Prostate gland (tissue), 2 donors: ENCODE data around the gene HDLBP. TPM values are rescaled to one million over a fixed set of nuclear protein-coding genes. Genes with fewer than 3 reads are reported as not detected.

Source experiments
- DNase-seq: peaks from one replicate; pipeline ENCODE4 v3.0.0-alpha.2; 2019; ENCODE audit warnings: low spot score
- H3K27ac ChIP-seq, 2 donors: fragments of 200-600 bp; sonication (generic); 2 replicates each; pipeline ENCODE4 v1.5.1; 2017 to 2019
- H3K27me3 ChIP-seq: fragments of 200-600 bp; sonication (generic); replicated peaks from 2 replicates; pipeline ENCODE4 v1.5.1; 2019; ENCODE audit not compliant: insufficient read depth
- H3K36me3 ChIP-seq, 2 donors: fragments of 200-600 bp; sonication (generic); 1 replicate in 1 of 2; 2 replicates in 1 of 2; pipeline versions ENCODE4 v1.5.1 to v1.8.1; 2017 to 2019
- H3K4me1 ChIP-seq: fragments of 200-600 bp; sonication (generic); replicated peaks from 2 replicates; pipeline ENCODE4 v1.5.1; 2019
- H3K4me3 ChIP-seq, 2 donors: fragments of 200-600 bp; sonication (generic); 2 replicates each; pipeline ENCODE4 v1.5.1; 2017 to 2019
- H3K9me3 ChIP-seq: fragments of 200-600 bp; sonication (generic); 2 replicates; pipeline ENCODE4 v1.5.1; 2017
- POLR2A ChIP-seq: fragments of 450-650 bp; IDR thresholded peaks from one replicate; pipeline ENCODE4 v1.6.1; 2016; ENCODE audit warnings: antibody characterized with exemption, mild to moderate bottlenecking
- POLR2AphosphoS5 ChIP-seq: sonication (generic); formaldehyde crosslinking; IDR thresholded peaks from one replicate; pipeline ENCODE4 v1.6.1; 2017; ENCODE audit warnings: antibody characterized with exemption
- WGBS: methylation state at CpG from one replicate; pipeline ENCODE4 v1.1.5; 2018; 5-methylcytosine and 5-hydroxymethylcytosine counted together
- intact Hi-C: fragments of 100-400 bp; cut with DNase I; formaldehyde crosslinking; loops from one replicate; pipeline ENCODE4 v1.14.2; 2022
- total RNA-seq, 2 donors: library from RNA; depleted of rRNA; stranded (reverse); fragments of >200 nt; gene quantifications; one replicate each; pipeline ENCODE4 v1.1.0, GENCODE V29; 2016
- TF ChIP-seq, protein P1 (sequence below), 4 experiments: fragments of 200-600 bp in 2 of 4; fragments of 450-650 bp in 2 of 4; sonication (generic) in 2 of 4; IDR thresholded peaks; 1 replicate in 3 of 4; 2 replicates in 1 of 4; pipeline ENCODE4 v1.5.1; 2016 to 2019; ENCODE audit warnings: antibody characterized with exemption in 4 of 4, mild to moderate bottlenecking in 2 of 4, moderate library complexity in 2 of 4

The HDLBP gene
- total RNA-seq, 2 donors from 2014 or later = 529 to 612 TPM

DNA sequence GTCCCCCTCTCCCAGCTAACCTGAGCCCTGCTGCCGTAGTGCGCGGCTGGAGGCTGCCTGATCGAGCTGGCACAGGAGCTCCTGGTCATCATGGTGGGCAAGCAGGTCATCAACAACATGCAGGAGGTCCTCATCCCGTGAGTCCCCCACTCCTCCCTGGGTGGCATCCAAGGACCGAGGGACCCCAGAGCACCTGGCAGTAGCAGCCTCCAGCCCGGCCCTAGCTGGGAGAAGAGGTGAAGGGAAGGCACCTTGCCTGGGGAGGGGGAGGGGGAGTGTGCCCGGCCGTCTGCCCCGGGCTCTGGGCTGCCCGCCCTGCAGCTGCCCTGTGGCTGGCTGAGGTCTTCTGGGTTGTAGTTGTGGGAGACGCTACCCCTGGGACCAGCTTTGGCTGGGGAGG, 100.7 kb downstream of the HDLBP start:
- intact Hi-C loops = loop anchor here (5.0 to 10.0 kb wide), 2 partner anchors 67 to 110 kb away; partner anchors contain the start of genes MTERF4 and PASK

GRCh38 chr2:241214209-241214608, 101.3 kb downstream of the HDLBP start:
- no peaks in the 10 kb centered on the region for H3K36me3 ChIP-seq
- H3K4me3 ChIP-seq = no peak overlapping the region
- H3K27ac ChIP-seq = no peak overlapping the region
- TF ChIP-seq, protein P1, sequence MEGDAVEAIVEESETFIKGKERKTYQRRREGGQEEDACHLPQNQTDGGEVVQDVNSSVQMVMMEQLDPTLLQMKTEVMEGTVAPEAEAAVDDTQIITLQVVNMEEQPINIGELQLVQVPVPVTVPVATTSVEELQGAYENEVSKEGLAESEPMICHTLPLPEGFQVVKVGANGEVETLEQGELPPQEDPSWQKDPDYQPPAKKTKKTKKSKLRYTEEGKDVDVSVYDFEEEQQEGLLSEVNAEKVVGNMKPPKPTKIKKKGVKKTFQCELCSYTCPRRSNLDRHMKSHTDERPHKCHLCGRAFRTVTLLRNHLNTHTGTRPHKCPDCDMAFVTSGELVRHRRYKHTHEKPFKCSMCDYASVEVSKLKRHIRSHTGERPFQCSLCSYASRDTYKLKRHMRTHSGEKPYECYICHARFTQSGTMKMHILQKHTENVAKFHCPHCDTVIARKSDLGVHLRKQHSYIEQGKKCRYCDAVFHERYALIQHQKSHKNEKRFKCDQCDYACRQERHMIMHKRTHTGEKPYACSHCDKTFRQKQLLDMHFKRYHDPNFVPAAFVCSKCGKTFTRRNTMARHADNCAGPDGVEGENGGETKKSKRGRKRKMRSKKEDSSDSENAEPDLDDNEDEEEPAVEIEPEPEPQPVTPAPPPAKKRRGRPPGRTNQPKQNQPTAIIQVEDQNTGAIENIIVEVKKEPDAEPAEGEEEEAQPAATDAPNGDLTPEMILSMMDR (IDR thresholded peaks at IDR 0.05) = no peak
- no peak for TF ChIP-seq POLR2A
- no peak for TF ChIP-seq POLR2AphosphoS5
- H3K27me3 ChIP-seq = no peaks in the 10 kb centered on the region
- DNase-seq = no peak
- H3K9me3 ChIP-seq = no peaks in the 10 kb centered on the region
- peaks cover 2% of the 10 kb centered on the region for H3K4me1 ChIP-seq
- WGBS = 65% methylated on average over 7 of the region's 10 CpGs
- intact Hi-C loops = loop anchor here (10.0 kb wide), 1 partner anchor 109 kb away; the partner anchor contains the start of gene MTERF4

More for the DNA sequence above, 100.7 kb downstream of the HDLBP start:
- peaks cover 2% of the 10 kb centered on the region for H3K4me1 ChIP-seq
- no peak for DNase-seq
- no peaks in the 10 kb centered on the region for H3K9me3 ChIP-seq
- H3K36me3 ChIP-seq = no peaks in the 10 kb centered on the region
- no peak overlapping the region for H3K4me3 ChIP-seq
- H3K27ac ChIP-seq = no peak overlapping the region
- no peaks in the 10 kb centered on the region for H3K27me3 ChIP-seq
- no peak for TF ChIP-seq POLR2A
- TF ChIP-seq POLR2AphosphoS5 = no peak
- TF ChIP-seq, protein P1 (IDR thresholded peaks at IDR 0.05) = no peak
- WGBS = 87% methylated on average over 5 of the region's 12 CpGs

- DNase-seq = no peak
- TF ChIP-seq POLR2AphosphoS5 (no peak), POLR2A (no peak)
- TF ChIP-seq, protein P1 (IDR thresholded peaks at IDR 0.05) = no peak
- Histone ChIP-seq H3K36me3 (no peaks in the 10 kb centered on the region), H3K27me3 (no peaks in the 10 kb centered on the region), H3K27ac (no peak overlapping the region), H3K4me3 (no peak overlapping the region), H3K9me3 (no peaks in the 10 kb centered on the region), H3K4me1 (peaks cover 1% of the 10 kb centered on the region)
- intact Hi-C loops = loop anchor here (10.0 kb wide), 1 partner anchor 109 kb away; the partner anchor contains the start of gene MTERF4
- WGBS = 74% methylated on average over 7 of the region's 7 CpGs
Measured at GRCh38 chr2:241213567-241213966, 101.9 kb downstream of the HDLBP start.

DNA sequence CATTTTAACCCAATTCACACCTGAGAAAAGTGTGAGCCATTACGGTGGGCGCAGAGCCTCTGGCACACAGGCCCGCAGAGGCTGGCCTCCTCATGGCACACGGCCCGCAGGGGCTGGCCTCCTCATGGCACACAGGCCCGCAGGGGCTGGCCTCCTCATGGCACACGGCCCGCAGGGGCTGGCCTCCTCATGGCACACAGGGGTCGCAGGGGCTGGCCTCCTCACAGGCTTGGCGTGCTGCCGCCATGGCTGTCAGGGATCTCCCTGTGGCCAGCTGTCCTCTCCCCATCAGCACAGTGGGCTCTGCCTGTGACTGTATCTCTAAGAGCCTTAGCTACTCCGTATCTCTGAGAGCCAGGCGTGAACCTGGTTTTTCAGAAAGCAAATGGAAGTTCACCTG, 102.4 kb downstream of the HDLBP start:
- intact Hi-C loops = loop anchor here (10.0 kb wide), 1 partner anchor 108 kb away; the partner anchor contains the start of gene MTERF4
- Histone ChIP-seq H3K27me3 (no peaks in the 10 kb centered on the region), H3K27ac (no peak overlapping the region), H3K9me3 (no peaks in the 10 kb centered on the region), H3K36me3 (no peaks in the 10 kb centered on the region), H3K4me1 (no peaks in the 10 kb centered on the region), H3K4me3 (no peak overlapping the region)
- no peak for DNase-seq
- TF ChIP-seq POLR2A = no peak
- TF ChIP-seq, protein P1 (IDR thresholded peaks at IDR 0.05) = no peak
- no peak for TF ChIP-seq POLR2AphosphoS5
- WGBS = 77% methylated on average over 9 of the region's 13 CpGs

GRCh38 chr2:241211276-241211675, 104.2 kb downstream of the HDLBP start:
- Histone ChIP-seq H3K4me1 (no peaks in the 10 kb centered on the region), H3K27me3 (no peaks in the 10 kb centered on the region), H3K9me3 (no peaks in the 10 kb centered on the region), H3K27ac (no peak overlapping the region), H3K36me3 (no peaks in the 10 kb centered on the region), H3K4me3 (no peak overlapping the region)
- TF ChIP-seq POLR2AphosphoS5 (no peak), POLR2A (no peak)
- TF ChIP-seq, protein P1 (IDR thresholded peaks at IDR 0.05) = no peak
- DNase-seq = no peak
- 13% methylated on average over 2 of the region's 2 CpGs for WGBS
- intact Hi-C loops = loop anchor here (10.0 kb wide), 1 partner anchor 106 kb away; the partner anchor contains the start of gene MTERF4
